DMS 273 (cell line): ENCODE measurements around the gene GUCY1A1.

Experiments
- DNase-seq: peaks from one replicate; lab custom pipeline; 2025; ENCODE audit not compliant: unreplicated experiment; lab: John Stamatoyannopoulos, UW

Gene GUCY1A1

DNA sequence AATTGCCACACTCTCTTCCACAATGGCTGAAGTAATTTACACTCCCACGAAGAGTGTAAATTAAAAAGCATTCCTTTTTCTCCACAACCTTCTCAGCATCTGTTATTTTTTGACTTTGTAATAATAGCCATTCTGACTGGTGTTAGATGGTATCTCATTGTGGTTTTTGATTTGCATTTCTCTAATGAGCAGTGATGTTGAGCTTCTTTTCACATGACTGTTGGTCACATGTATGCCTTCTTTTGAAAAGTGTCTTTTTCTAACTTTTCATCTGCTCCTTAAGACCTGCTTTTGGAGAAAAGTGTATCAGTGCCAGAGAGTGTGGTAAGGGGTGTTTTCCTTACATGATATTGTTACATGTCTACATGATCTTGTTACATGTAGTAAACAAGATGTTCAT is 25.7 kb downstream of the GUCY1A1 start:
- no peak for DNase-seq

DNA sequence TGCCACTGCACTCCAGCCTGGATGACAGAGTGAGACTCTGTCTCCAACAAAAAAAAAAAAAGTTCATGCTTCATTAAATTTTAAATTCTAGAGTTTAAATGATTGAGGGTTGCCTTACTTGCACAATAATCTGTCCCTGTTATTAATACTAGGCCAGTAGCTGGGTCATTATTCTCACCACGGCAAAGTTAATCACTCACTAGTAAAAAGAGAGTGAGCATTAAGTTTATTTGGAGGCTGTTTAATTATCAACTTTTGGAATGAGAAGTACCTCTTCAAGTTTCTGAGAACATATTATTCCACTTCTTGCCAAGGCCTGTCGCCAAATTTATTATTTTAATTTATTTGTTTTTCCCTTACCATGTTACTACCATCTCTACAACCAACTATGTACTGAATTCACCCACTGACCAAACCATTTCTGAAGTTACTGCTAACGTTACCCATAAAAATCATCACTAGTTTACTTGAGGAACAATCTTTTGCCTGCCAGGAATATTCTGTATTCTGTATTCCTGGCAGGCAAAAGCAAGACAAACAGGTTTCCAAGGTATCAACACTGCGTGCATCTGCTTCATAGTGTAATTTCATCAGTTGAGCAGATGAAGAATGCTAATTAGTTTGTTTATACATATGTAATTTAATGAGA is 26.5 kb downstream of the GUCY1A1 start:
- peak; percentile 14 for DNase-seq

DNA sequence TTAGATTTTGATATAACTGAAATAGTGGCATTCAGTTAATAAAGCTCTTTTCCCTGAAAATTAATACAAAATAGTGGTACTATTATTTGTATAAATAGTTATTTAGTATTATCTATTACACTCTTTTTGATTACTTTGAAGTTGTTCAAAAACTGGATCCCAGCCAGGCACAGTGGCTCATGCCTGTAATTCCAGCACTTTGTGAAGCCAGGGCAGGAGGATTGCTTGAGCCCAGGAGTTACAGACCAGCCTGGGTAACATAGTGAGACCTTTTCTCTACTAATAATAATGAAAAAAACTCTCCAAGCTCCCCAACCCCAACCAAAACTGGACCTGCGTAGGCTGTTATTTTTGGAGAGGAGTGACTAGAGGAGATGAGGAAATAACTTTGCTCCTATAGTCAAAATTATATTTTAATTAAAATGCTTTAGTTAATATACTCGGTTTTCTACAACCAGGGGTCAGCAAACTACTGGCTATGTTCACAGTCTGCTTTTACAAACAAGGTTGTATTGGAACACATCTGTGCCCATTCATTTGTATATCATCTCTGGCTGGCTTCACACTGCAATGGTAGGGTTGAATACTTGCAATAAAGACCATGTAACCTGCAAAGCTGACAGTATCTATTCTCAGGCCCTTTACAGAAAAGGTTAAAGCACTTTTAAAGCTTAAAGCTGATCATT is 27.6 kb downstream of the GUCY1A1 start:
- peak; percentile 6 for DNase-seq

DNA sequence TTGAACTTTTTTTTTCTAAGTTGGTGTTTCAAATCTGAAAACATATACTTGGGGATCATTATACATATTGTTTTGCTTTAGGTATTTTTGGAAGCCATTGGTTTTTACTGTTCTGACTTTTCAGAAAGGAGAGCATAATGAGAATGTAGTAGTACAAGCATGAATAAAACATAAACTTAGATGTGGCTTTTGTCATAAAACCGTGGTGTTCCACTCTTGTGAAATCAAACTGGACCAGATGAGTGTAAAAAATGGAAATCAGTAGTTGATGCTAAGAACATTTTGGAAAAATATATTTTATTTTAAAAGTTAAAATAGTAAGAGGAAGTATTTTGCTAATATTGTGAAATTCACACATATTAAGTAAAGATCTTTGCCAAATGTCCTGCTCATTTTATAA is 29.6 kb downstream of the GUCY1A1 start:
- no peak for DNase-seq

DNA sequence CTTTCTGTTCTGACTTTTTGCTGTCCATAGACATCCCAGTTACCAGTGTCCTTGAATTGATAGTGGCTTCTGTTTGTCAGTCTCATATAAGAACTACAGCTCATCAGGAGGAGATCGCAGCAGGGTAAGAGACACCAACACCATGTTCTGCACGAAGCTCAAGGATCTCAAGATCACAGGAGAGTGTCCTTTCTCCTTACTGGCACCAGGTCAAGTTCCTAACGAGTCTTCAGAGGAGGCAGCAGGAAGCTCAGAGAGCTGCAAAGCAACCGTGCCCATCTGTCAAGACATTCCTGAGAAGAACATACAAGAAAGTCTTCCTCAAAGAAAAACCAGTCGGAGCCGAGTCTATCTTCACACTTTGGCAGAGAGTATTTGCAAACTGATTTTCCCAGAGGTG is 30.1 kb downstream of the GUCY1A1 start:
- peak; percentile 5 for DNase-seq

DNA sequence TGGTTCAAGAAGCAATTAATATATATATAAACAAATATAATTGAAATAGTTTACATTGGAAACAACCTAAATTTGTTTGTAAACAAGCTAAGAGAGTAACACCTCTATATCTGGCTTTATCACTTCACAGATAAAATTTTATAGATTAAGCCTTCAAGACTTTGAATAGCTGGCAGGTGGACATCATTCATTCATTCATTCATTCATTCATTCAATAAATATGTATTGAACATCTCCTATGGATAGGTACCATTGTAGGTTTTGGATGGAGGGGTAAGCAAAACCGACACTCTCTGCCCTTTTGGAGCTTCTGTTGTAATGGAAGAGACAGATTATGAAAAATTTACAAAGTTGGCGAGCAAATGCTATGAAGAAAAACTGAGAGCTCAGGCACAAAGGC is 35.2 kb downstream of the GUCY1A1 start:
- DNase-seq, result no peak

DNA sequence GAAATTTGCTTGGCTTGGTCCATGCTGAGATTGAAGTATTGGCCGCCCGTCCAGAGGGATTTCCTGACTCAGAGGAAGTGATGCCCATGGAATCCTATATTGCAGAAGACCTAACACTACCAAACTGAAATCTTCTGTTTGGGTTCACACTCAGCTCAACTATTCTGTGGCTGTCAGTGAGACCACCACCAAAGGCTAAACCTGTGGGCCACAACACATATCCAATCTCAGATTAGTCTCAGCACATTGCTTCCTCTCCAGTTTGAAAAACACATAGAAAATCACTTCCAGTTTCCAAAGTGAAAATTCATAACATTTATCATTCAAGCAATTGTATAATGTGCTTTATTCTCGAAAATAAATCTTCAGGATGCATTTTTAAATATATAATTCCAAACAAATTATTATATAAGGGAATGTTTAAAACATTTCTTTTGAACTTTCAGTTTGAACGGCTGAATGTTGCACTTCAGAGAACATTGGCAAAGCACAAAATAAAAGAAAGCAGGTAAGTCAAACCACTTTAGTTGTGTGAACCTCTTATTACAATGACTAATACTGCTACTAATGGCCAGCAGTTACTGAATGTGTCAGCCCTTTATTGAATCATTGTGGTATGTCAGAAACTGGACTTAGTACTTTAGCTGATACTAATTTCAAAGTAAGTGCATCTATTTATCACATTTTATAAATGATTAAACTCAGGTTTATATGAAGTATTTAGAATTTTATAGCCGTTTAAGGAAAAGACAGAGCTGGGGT is 37.0 kb downstream of the GUCY1A1 start:
- no peak for DNase-seq

DNA sequence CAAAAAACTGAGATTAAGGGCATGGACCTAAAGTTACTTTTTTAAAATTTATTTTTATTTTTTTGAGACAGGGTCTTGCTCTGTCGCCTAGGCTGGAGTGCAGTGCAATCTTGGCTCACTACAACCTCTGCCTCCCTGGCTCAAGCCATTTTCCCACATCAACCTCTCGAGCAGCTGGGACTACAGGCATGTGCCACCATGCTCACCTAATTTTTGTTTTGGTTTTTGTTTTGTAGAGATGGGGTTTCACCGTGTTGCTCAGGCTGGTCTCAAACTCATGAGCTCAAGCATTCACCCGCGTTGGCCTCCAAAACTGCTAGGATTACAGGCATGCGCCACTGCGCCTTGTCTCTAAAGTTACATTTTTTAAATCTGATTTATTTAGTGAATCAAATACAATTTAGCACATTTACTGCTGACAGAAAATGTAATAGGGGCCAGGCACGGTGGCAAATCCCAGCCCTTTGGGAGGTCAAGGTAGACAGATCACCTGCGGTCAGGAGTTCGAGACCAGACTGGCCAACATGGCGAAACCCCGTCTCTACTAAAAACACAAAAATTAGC is 38.3 kb downstream of the GUCY1A1 start:
- DNase-seq, result no peak

DNA sequence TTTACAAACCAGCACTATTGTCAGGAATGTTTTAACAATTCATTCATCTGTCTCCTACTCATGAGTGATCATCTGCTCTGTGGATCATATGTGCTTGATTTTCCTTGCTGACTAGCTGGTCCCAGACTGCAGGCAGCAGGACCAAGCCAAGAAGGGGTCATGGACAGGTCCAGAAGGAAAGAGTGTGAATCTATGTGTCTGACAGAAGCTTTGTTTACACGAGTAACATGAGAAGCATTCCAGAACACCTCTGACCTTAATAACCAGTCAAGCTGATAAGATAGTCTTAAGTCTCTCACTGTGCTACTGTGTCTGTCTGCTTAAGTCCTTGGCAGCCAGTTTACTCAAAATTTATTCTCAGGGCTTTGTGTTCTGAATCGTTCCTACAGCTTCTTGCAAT is 39.0 kb downstream of the GUCY1A1 start:
- DNase-seq, result no peak

DNA sequence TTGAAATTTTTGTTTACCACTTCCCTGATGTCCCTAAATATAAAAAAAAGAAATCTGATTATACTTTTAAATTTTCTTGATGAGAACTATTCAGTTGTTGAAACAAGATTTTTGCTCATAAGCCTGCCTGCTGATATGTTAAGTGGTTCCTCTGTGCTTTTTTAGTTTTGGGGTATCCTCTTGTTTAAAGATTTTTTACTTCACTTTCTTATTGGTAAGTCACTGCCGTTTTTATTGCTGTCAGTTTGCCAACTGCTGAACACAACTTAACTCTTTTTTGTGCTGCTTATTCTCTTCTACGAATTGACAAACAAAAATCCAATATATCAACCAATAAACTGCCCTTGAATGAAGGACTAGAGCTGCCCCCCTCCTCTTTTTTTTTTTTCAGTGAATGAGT is 39.5 kb downstream of the GUCY1A1 start:
- DNase-seq, result no peak

DNA sequence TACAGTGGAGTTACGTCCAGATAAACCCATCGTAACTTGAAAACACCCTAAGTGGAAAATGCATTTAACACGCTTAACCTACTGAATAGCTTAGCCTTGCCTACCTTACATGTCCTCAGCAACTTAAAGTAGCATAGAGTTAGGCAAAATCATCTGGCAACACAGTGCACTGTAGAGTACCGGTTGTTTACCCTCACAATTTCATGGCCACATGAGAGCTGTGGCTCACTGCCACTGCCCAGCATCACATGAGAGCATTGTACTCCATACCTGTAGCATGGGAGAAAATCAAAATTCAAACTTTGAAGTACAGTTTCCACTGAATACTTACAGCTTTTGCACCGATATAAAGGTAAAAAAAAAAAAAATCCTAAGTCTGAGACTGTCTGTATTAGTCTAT is 40.6 kb downstream of the GUCY1A1 start:
- DNase-seq, result no peak

DNA sequence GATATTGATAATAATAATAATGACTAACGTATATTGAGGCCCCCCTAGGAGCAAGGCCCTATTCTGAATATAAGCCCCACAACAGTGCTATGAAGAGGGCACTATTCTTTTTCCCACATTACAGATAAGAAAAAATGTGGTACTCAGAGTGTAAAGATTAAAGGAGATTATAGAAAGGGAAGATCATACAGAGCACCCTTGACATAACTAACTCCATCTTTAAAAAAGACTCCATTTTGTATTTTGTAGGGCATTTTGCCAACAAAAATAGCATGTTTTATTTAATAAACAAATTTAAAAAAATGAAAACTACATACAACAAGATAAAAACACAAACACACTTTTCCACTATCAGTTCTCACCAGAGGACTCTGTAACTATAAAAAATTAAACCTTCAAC is 42.1 kb downstream of the GUCY1A1 start:
- DNase-seq, result no peak

DNA sequence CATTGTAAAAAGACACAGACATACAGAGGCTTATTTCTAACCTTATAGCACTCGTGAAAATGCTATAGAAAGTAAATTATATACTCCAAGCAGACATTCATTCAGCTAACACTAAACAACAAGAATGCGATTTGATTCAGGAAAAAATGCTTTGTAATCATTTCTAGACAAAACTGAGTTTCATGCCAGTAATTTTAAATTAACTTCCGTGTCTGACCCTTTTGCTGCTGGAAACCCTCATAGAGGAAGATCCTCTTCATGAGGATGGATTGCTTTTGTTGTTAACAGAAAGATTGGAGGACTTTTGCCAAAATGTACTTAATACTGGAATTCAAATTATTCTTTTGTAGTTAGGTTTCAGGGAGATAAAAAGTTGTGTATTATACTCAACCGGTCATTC is 43.3 kb downstream of the GUCY1A1 start:
- DNase-seq, result no peak

DNA sequence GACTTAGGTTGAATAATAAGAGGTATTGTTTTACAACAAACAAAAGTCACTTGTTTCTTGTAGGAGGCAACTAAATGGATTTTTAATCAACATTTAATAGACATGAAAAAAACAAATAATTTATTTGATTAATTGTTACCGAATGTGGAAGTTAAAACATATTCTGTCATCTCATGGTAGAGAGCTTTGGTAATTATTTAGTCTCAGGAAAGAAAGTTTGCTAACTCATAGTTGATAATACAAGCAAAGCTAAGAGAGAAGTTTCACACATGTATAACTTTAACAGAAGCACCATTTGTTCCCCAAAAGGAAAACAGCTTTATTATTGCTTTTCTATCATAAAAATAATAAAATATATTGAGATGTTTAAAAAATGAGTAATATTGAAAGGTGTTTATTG is 44.9 kb downstream of the GUCY1A1 start:
- no peak for DNase-seq

DNA sequence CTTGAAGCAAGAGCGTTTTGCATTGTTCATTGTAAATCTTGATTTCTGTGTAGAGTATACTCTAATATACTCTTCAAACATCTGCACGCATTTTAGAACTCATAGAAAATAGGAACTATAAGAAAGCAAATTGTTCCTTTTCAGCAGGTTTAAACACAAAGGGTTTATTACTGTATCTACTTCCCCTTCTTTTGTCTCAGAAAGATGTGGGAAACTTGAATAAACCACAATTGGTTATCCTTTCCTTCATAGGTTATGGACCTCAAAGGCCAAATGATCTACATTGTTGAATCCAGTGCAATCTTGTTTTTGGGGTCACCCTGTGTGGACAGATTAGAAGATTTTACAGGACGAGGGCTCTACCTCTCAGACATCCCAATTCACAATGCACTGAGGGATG is 46.2 kb downstream of the GUCY1A1 start:
- DNase-seq, result no peak

DNA sequence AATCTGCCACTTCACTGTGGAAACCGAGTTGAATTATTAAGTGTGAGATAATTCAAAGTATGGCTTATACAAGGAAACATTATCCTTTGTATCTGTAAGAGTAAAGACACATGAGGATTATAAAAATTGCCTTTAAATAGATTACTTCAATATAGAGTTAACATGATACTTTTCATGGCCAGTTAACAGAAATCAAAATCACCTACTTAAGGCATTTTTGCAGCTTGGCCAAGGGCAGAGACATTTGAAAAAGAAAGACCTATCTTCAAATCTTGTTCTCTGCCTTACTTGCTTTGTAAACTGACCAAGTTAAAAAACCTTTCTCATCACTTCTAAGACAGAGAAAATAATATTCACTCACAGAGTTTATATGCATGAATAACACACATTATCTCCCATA is 47.3 kb downstream of the GUCY1A1 start:
- DNase-seq, result no peak

DNA sequence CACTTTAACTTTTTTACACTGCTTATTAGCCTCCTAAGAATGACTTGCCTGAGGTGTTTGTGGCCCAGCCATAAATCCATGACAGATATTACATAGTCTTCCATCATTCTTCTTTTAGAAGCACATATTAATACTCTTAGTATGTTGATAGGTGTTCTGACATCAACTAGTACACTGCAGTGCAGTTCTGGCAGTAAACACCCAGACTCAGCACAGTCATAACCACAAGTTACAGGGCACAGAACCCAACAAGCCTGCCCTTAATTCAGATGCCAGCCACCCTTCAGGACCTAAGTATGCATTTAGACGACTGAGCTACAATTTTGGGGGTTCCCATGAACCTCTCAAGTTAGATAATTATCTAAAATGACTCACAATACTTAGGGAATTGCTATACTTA is 55.7 kb downstream of the GUCY1A1 start:
- DNase-seq, result no peak

DNA sequence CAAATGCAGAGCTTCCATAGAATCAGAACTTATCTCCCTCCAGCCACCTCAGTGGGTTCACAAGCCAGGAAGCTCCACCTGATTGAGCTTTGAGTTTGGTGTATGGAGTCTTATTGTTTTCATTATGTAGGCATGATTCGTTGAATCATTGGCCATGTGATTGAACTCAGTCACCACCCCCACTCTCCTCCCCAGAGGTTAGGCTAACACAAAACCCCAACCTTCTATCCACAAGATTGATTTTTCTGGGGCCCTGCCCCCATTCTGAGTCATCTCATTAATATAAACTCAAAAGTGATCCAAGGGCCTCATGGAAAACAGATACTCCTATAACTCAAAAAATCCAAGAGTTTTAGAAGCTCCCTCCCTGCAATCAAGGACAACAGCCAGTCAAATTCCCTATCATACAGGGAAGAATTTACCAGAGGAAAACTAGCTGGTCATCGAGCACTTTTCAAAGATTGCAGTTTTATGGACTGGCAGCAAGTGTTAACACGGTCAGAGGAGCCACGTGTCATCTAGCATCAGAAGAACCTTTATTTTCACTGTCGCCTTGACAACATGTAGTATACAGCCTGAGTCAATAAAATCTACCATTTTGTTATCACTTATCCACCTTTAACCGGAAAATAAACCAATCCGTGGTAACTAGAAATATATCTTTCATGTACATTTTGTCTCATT is 56.3 kb downstream of the GUCY1A1 start:
- no peak for DNase-seq

DNA sequence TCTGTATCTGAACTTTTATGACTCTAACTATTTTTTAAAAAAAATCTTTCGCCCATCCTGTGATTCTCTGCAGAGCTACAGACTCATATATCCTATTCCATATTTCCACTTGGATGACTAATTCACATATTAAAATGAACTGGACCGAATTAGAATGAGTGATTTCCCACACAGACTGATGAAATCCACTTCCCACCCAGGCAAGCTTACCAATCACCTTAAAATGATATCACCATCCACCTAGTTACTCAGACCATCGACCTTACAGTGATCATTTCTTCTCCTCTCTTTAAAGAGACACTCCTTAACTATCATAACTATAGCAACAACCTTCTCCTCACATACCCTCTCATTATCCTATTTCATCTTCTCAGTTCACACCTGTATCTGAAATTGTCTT is 58.1 kb downstream of the GUCY1A1 start:
- DNase-seq, result no peak

DNA sequence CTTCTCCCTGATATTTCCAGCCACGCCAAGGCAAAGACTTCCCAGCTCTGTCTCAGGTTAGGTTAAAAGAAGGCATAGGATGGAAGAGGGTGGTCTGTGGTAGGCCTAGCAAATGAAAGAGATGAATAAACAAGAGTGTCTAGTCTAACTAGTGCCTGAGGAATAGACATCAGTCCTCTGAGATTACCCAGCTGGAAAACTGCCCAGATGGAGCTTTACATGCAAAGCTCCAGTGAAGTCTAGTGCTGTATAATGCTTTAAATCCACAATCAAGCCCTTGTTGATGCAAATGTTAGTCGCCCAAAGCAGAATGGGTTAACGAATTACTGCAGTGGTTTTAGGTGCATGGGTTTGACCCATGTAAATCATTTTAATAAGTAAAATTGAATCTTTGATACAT is 67.4 kb downstream of the GUCY1A1 start:
- DNase-seq, result peak; percentile 60

DNA sequence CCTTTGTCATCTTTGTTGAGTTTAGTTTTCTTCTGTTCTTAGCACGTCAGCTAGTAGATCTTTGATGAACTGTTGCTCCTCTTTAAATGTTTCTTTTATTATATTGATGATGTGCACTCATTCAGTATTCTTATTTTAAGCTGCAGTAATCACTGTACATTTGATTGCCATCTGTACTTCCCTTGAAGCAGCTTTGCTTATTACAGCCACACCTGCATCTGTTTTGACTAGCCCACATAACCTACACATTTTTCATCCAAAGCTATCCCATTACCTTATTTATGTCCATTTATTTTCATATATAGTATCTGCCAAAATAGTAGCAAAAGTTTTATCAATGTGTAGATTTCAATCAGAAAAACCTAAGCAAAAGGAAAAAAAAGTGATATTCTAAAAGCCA is 68.3 kb downstream of the GUCY1A1 start:
- DNase-seq, result peak; percentile 1
